K562 (cell line): ENCODE measurements around the gene TAF11. TPM values are rescaled to one million over a fixed set of nuclear protein-coding genes. Genes with fewer than 3 reads are reported as not detected.

Experiments
- GABPB1 ChIP-seq: sonication (generic); formaldehyde crosslinking; IDR thresholded peaks from 2 replicates; pipeline ENCODE4 v1.8.0; 2022; ENCODE audit warnings: mild to moderate bottlenecking, missing genetic modification reagents
- JUND ChIP-seq, 2 experiments: IDR thresholded peaks; 2 replicates in 1 of 2; 3 replicates in 1 of 2; pipeline ENCODE4 v1.6.1; 2011; ENCODE audit warnings: borderline replicate concordance in 2 of 2, low read depth in 2 of 2, low read length in 2 of 2, improper control_type of control experiment in 1 of 2, missing biosample characterization in 1 of 2, missing genetic modification characterization in 1 of 2, missing genetic modification reagents in 1 of 2
- MEF2D ChIP-seq: conservative IDR thresholded peaks from 2 replicates; pipeline ENCODE4 v1.6.1; 2016; ENCODE audit warnings: low read depth, missing genetic modification characterization, missing compliant biosample characterization
- MTA3 ChIP-seq: fragments of 450-650 bp; formaldehyde crosslinking; IDR thresholded peaks from 2 replicates; pipeline ENCODE4 v1.6.1; 2017; ENCODE audit warnings: mild to moderate bottlenecking, borderline replicate concordance
- PBX2 ChIP-seq, 2 experiments: IDR thresholded peaks in 1 of 2; conservative IDR thresholded peaks in 1 of 2; 2 replicates each; pipeline ENCODE4 v1.6.1; 2016; ENCODE audit warnings: low read depth in 2 of 2, mild to moderate bottlenecking in 1 of 2, missing compliant biosample characterization in 1 of 2, missing genetic modification characterization in 1 of 2, moderate library complexity in 1 of 2
- POLR3G ChIP-seq: IDR thresholded peaks from 2 replicates; pipeline ENCODE4 v1.6.1; 2011; ENCODE audit not compliant: insufficient read length, insufficient replicate concordance; ENCODE audit errors: extremely low read depth
- RAD21 ChIP-seq, 2 experiments: fragments of 250-450 bp in 1 of 2; fragments of 450-650 bp in 1 of 2; sonication (Bioruptor Pico) in 1 of 2; formaldehyde crosslinking in 1 of 2; IDR thresholded peaks in 1 of 2; conservative IDR thresholded peaks in 1 of 2; 2 replicates each; pipeline versions ENCODE4 v1.4.0 to v1.8.0; 2020 to 2022; ENCODE audit warnings: mild to moderate bottlenecking in 2 of 2, moderate library complexity in 1 of 2
- SIX5 ChIP-seq, 2 experiments: IDR thresholded peaks; 2 replicates each; pipeline ENCODE4 v1.6.1; 2011; ENCODE audit warnings: low read length in 2 of 2, borderline replicate concordance in 1 of 2, low read depth in 1 of 2, mild to moderate bottlenecking in 1 of 2, moderate library complexity in 1 of 2; ENCODE audit not compliant: insufficient read depth in 1 of 2
- SP2 ChIP-seq: IDR thresholded peaks from 2 replicates; pipeline ENCODE4 v1.6.1; 2011; ENCODE audit warnings: mild to moderate bottlenecking, low read depth, low read length, moderate library complexity; ENCODE audit not compliant: poor library complexity, severe bottlenecking; ENCODE audit errors: extremely low read depth
- TCF7L2 ChIP-seq: fragments of 150-350 bp; IDR thresholded peaks from 2 replicates; pipeline ENCODE4 v1.6.1; 2016; ENCODE audit warnings: low read depth, mild to moderate bottlenecking, low read length, moderate library complexity
- TCFL5 ChIP-seq: fragments of 250-450 bp; sonication (Bioruptor Pico); conservative IDR thresholded peaks from 2 replicates; pipeline ENCODE4 v1.6.1; 2021; ENCODE audit warnings: mild to moderate bottlenecking, moderate library complexity, matching md5 sums
- ZNF165 ChIP-seq: fragments of 250-450 bp; sonication (Bioruptor Pico); IDR thresholded peaks from 2 replicates; pipeline ENCODE4 v1.4.0; 2020; ENCODE audit warnings: borderline replicate concordance
- ZNF274 ChIP-seq: IDR thresholded peaks from 2 replicates; pipeline ENCODE4 v1.6.1; 2011; ENCODE audit warnings: low read depth, mild to moderate bottlenecking, low read length, moderate library complexity, borderline replicate concordance
- ZNF551 ChIP-seq: fragments of 250-450 bp; sonication (Bioruptor Pico); IDR thresholded peaks from 2 replicates; pipeline ENCODE4 v1.5.0; 2021; ENCODE audit warnings: mild to moderate bottlenecking, moderate library complexity
- polyA plus RNA-seq, 8 experiments: library from polyadenylated mRNA; depleted of rRNA in 4 of 8; stranded (reverse) in 5 of 8; unstranded in 3 of 8; fragments of >200 nt; fragmentation: Nextera tagmentation in 2 of 8; fragmentation: Illumina TruSeq in 1 of 8; extraction: Ambion mirVana in 2 of 8; extraction: Trizol in 1 of 8; gene quantifications; 2 replicates each; pipeline versions ENCODE4 v1.2.1 to v1.2.3, GENCODE V29; 2011 to 2014; ENCODE audit warnings: inconsistent platforms in 1 of 8, missing spikeins in 1 of 8
- total RNA-seq, 7 experiments: library from RNA; depleted of rRNA in 6 of 7; stranded (reverse); fragments of >200 nt in 6 of 7; fragmentation: Illumina TruSeq in 2 of 7; extraction: Trizol in 2 of 7; gene quantifications; 2 replicates each; pipeline versions ENCODE4 v1.2.1 to v1.2.3, GENCODE V29; 2011 to 2021; ENCODE audit warnings: low replicate concordance in 1 of 7
- TF ChIP-seq, protein P1 (sequence below): fragments of 450-650 bp; IDR thresholded peaks from 2 replicates; pipeline ENCODE4 v1.6.1; 2017; ENCODE audit warnings: antibody characterized with exemption
- TF ChIP-seq, protein P2 (sequence below): fragments of 450-650 bp; IDR thresholded peaks from 2 replicates; pipeline ENCODE4 v1.6.1; 2018; ENCODE audit not compliant: partially characterized antibody

Gene TAF11
- total and polyA plus RNA-seq, 9 of the 15 experiments (the other 6 are each of a cell fraction or from before 2014, with no cell fraction given): 40.9 to 91.9 (median 71.9) TPM

GRCh38 chr6:34865107-34865506, 22.7 kb downstream of the TAF11 start (continued):
- TF ChIP-seq GABPB1 (CRISPR knock-in tag): no peak
- peak; percentile 75; the same call in 1 of the 2 replicates for TF ChIP-seq JUND (IDR thresholded peaks at IDR 0.05; ENCODE audit: borderline replicate concordance, low read depth, low read length)
- peak; percentile 77; the same call in 2 of the 3 replicates for TF ChIP-seq JUND (tag; IDR thresholded peaks at IDR 0.05; ENCODE audit: borderline replicate concordance, low read depth, low read length)
- TF ChIP-seq TCF7L2: no peak
- no peak for TF ChIP-seq ZNF165 (CRISPR knock-in tag)
- no peak for TF ChIP-seq TCFL5
- peak in 1 of 2 experiments; percentile 35; a peak in 2 of 4 replicates for TF ChIP-seq RAD21 (CRISPR knock-in tag; conservative IDR thresholded peaks at IDR 0.05 in 1 of 2, IDR thresholded peaks at IDR 0.05 in 1 of 2)
- TF ChIP-seq MTA3: peak; percentile 63; the same call in 1 of the 2 replicates
- no peak for TF ChIP-seq ZNF551 (CRISPR knock-in tag)
- TF ChIP-seq, protein P1, sequence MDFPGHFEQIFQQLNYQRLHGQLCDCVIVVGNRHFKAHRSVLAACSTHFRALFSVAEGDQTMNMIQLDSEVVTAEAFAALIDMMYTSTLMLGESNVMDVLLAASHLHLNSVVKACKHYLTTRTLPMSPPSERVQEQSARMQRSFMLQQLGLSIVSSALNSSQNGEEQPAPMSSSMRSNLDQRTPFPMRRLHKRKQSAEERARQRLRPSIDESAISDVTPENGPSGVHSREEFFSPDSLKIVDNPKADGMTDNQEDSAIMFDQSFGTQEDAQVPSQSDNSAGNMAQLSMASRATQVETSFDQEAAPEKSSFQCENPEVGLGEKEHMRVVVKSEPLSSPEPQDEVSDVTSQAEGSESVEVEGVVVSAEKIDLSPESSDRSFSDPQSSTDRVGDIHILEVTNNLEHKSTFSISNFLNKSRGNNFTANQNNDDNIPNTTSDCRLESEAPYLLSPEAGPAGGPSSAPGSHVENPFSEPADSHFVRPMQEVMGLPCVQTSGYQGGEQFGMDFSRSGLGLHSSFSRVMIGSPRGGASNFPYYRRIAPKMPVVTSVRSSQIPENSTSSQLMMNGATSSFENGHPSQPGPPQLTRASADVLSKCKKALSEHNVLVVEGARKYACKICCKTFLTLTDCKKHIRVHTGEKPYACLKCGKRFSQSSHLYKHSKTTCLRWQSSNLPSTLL: peak; percentile 87
- no peak for TF ChIP-seq SP2
- TF ChIP-seq SIX5 (IDR thresholded peaks at IDR 0.05; ENCODE audit: borderline replicate concordance in 1 of 2, insufficient read depth in 1 of 2, low read depth in 1 of 2, low read length in 2 of 2): no peak
- no peak for TF ChIP-seq ZNF274
- TF ChIP-seq PBX2 (CRISPR knock-in tag; IDR thresholded peaks at IDR 0.05; ENCODE audit: low read depth): no peak
- TF ChIP-seq PBX2 (tag; conservative IDR thresholded peaks at IDR 0.05; ENCODE audit: low read depth): peak; percentile 61
- TF ChIP-seq, protein P2, sequence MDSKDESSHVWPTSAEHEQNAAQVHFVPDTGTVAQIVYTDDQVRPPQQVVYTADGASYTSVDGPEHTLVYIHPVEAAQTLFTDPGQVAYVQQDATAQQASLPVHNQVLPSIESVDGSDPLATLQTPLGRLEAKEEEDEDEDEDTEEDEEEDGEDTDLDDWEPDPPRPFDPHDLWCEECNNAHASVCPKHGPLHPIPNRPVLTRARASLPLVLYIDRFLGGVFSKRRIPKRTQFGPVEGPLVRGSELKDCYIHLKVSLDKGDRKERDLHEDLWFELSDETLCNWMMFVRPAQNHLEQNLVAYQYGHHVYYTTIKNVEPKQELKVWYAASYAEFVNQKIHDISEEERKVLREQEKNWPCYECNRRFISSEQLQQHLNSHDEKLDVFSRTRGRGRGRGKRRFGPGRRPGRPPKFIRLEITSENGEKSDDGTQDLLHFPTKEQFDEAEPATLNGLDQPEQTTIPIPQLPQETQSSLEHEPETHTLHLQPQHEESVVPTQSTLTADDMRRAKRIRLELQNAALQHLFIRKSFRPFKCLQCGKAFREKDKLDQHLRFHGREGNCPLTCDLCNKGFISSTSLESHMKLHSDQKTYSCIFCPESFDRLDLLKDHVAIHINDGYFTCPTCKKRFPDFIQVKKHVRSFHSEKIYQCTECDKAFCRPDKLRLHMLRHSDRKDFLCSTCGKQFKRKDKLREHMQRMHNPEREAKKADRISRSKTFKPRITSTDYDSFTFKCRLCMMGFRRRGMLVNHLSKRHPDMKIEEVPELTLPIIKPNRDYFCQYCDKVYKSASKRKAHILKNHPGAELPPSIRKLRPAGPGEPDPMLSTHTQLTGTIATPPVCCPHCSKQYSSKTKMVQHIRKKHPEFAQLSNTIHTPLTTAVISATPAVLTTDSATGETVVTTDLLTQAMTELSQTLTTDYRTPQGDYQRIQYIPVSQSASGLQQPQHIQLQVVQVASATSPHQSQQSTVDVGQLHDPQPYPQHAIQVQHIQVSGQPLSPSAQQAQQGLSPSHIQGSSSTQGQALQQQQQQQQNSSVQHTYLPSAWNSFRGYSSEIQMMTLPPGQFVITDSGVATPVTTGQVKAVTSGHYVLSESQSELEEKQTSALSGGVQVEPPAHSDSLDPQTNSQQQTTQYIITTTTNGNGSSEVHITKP: no peak
- TF ChIP-seq POLR3G: no peak
- TF ChIP-seq MEF2D (tag): peak; percentile 100
